Kidney (tissue), 22 donors: ENCODE results near the gene ALDH4A1. TPM values are rescaled to one million over a fixed set of nuclear protein-coding genes. Genes with fewer than 3 reads are reported as not detected.

Experiments used
- DNase-seq, 5 donors: peaks; one replicate each; pipeline ENCODE4 v3.0.0-alpha.2; 2013 to 2020
- FAIRE-seq: peaks from 2 replicates; lab custom pipeline; 2012; peaks lifted over from hg19 to GRCh38; lab: Jason Lieb, UNC
- H3K27ac ChIP-seq, 2 donors: one replicate each; pipeline ENCODE4 v1.7.0; 2013; ENCODE audit warnings: low read depth in 2 of 2, low read length in 2 of 2, inconsistent platforms in 1 of 2
- H3K27me3 ChIP-seq: one replicate; pipeline ENCODE4 v1.7.1; 2013; ENCODE audit warnings: low read length, inconsistent platforms; ENCODE audit not compliant: control insufficient read depth, insufficient read depth
- H3K36me3 ChIP-seq, 3 donors: one replicate each; pipeline versions ENCODE4 v1.7.0 to v1.7.1; 2013; ENCODE audit warnings: low read length in 3 of 3, control low read depth in 1 of 3, inconsistent platforms in 1 of 3; ENCODE audit not compliant: insufficient read depth in 3 of 3, control insufficient read depth in 2 of 3
- H3K4me1 ChIP-seq, 3 donors: one replicate each; pipeline versions ENCODE4 v1.7.0 to v1.7.1; 2013; ENCODE audit warnings: low read length in 3 of 3, inconsistent platforms in 1 of 3, low read depth in 1 of 3; ENCODE audit not compliant: control insufficient read depth in 2 of 3, insufficient read depth in 2 of 3
- H3K4me3 ChIP-seq, 3 donors: one replicate each; pipeline versions ENCODE4 v1.7.0 to v1.8.1; 2013; ENCODE audit warnings: low read length in 3 of 3, control low read depth in 1 of 3, inconsistent platforms in 1 of 3
- H3K9ac ChIP-seq, 3 donors: one replicate each; pipeline versions ENCODE4 v1.7.0 to v1.7.1; 2013; ENCODE audit warnings: low read length in 3 of 3, control low read depth in 1 of 3, inconsistent platforms in 1 of 3
- H3K9me3 ChIP-seq, 3 donors: one replicate each; pipeline versions ENCODE4 v1.7.0 to v1.7.1; 2013; ENCODE audit warnings: low read length in 3 of 3, control low read depth in 1 of 3, inconsistent platforms in 1 of 3; ENCODE audit not compliant: control insufficient read depth in 2 of 3, insufficient read depth in 1 of 3
- intact Hi-C: fragments of 100-400 bp; cut with DNase I; formaldehyde crosslinking; loops from one replicate; pipeline ENCODE4 v1.11.1; 2022
- long read RNA-seq, 10 donors: library from polyadenylated mRNA in 1 of 10; unstranded in 1 of 10; transcript quantifications; one replicate each; pipeline ENCODE4 v2.0.0 and lab custom pipeline, GENCODE V29; 2021 to 2026
- polyA plus RNA-seq: library from polyadenylated mRNA; stranded (reverse); fragments of 350-450 nt; fragmentation: Illumina TruSeq; extraction: RNeasy Lipid Tissue Mini Kit (QIAGEN cat#74804); gene quantifications from one replicate; pipeline ENCODE4 v1.2.3, GENCODE V29; 2014; ENCODE audit warnings: low read depth, low replicate concordance; ENCODE audit not compliant: insufficient read depth
- total RNA-seq: library from RNA; stranded (reverse); fragmentation: NEBNext Ultra II Directional; extraction: Animal tissue kit (Norgen Biotek cat#: 25700); gene quantifications from one replicate; pipeline ENCODE4 v1.2.1, GENCODE V29; 2021
- TF ChIP-seq, protein P1 (sequence below): IDR thresholded peaks from 3 replicates; pipeline ENCODE4 v1.5.1; 2012; ENCODE audit warnings: mild to moderate bottlenecking, moderate library complexity, borderline replicate concordance; ENCODE audit not compliant: insufficient read depth; ENCODE audit errors: extremely low read depth
- donor health status: control.
- donor health status: control.
- donor health status: control.
- donor health status: control.
- donor health status: control.
- donor health status: DM: yes; HTN: yes; CAD: no.
- donor health status: Normal renal cell carcinoma (clear cell type).

ALDH4A1 gene, protein sequence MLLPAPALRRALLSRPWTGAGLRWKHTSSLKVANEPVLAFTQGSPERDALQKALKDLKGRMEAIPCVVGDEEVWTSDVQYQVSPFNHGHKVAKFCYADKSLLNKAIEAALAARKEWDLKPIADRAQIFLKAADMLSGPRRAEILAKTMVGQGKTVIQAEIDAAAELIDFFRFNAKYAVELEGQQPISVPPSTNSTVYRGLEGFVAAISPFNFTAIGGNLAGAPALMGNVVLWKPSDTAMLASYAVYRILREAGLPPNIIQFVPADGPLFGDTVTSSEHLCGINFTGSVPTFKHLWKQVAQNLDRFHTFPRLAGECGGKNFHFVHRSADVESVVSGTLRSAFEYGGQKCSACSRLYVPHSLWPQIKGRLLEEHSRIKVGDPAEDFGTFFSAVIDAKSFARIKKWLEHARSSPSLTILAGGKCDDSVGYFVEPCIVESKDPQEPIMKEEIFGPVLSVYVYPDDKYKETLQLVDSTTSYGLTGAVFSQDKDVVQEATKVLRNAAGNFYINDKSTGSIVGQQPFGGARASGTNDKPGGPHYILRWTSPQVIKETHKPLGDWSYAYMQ
- total RNA-seq (49.3 TPM), polyA plus RNA-seq (352 TPM)
- long read RNA-seq, donor 1, transcript ALDH4A1-202 (15 exons, 3,363 nt) = major isoform, 5 of 6 reads
- long read RNA-seq, donor 1, partial matches to known transcripts = 0 of 6 reads
- long read RNA-seq, donor 1, other reads (novel, unspliced or antisense) = 0 of 6 reads
- long read RNA-seq, donor 2, transcript ALDH4A1-202 (15 exons, 3,363 nt) = major isoform, 12 of 106 reads
- long read RNA-seq, donor 2, partial matches to known transcripts = 93 of 106 reads
- long read RNA-seq, donor 2, other reads (novel, unspliced or antisense) = 0 of 106 reads
- long read RNA-seq, donor 3, transcript ALDH4A1-202 (15 exons, 3,363 nt) = major isoform, 7 of 12 reads
- long read RNA-seq, donor 3, partial matches to known transcripts = 5 of 12 reads
- long read RNA-seq, donor 3, other reads (novel, unspliced or antisense) = 0 of 12 reads
- long read RNA-seq, donor 4, transcript ALDH4A1-202 (15 exons, 3,363 nt) = major isoform, 13 of 14 reads
- long read RNA-seq, donor 4, partial matches to known transcripts = 0 of 14 reads
- long read RNA-seq, donor 4, other reads (novel, unspliced or antisense) = 0 of 14 reads
- long read RNA-seq, donor 5 = 0 reads
- long read RNA-seq, donor 6, partial matches to known transcripts = 0 of 3 reads
- long read RNA-seq, donor 6, other reads (novel, unspliced or antisense) = 0 of 3 reads
- long read RNA-seq, donor 7, transcript ALDH4A1-202 (15 exons, 3,363 nt) = major isoform, 14 of 91 reads
- long read RNA-seq, donor 7, partial matches to known transcripts = 28 of 91 reads
- long read RNA-seq, donor 7, other reads (novel, unspliced or antisense) = 48 of 91 reads
- long read RNA-seq, donor 8, transcript ALDH4A1-202 (15 exons, 3,363 nt) = major isoform, 7 of 13 reads
- long read RNA-seq, donor 8, partial matches to known transcripts = 6 of 13 reads
- long read RNA-seq, donor 8, other reads (novel, unspliced or antisense) = 0 of 13 reads
- long read RNA-seq, donor 9, partial matches to known transcripts = 0 of 2 reads
- long read RNA-seq, donor 9, other reads (novel, unspliced or antisense) = 0 of 2 reads
- long read RNA-seq, donor 10, transcript ALDH4A1-202 (15 exons, 3,363 nt) = major isoform, 12 of 22 reads
- long read RNA-seq, donor 10, partial matches to known transcripts = 10 of 22 reads
- long read RNA-seq, donor 10, other reads (novel, unspliced or antisense) = 0 of 22 reads

DNA sequence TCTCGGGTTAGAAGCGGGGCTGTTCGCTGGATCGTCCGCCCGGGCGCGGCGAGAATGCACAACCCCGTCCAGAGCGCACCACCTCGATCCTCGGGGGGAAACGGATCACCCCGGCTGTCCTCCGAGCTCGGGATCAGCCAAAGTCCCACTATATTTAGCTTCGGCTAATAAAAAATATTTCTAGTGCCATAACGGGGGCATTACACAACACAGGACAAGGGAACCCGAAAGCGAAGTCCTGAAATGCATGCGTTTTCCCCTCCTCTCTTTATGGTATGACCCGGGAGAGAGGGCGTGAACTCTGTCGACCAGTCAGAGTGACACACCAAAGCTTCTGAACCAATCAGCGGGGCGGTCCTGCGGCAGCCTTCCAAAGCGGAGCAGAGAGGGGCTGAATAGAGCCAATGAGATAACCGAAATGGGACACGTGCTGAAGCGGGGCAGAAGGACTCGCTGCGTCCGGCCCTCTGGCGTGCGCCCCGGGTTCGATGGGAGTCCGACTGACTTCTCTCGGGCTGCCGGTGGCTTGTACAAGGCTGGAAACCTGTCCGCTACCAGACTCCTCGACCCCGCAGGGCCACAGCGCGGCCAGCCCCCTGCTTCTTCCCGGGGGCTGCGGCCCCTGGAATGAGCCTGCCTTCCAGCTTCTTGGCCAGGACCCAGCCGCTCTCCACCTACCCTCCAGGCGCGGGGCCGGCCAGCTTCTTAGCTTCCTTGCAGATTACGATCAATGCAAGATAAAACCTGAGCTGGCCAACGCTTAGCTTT lies at the start of gene ALDH4A1:
TSS of gene ALDH4A1 (minus strand) at position 33 of the 768 bp plus-strand sequence. CDS start at position 1, 32 bp downstream.
- TF ChIP-seq, protein P1, sequence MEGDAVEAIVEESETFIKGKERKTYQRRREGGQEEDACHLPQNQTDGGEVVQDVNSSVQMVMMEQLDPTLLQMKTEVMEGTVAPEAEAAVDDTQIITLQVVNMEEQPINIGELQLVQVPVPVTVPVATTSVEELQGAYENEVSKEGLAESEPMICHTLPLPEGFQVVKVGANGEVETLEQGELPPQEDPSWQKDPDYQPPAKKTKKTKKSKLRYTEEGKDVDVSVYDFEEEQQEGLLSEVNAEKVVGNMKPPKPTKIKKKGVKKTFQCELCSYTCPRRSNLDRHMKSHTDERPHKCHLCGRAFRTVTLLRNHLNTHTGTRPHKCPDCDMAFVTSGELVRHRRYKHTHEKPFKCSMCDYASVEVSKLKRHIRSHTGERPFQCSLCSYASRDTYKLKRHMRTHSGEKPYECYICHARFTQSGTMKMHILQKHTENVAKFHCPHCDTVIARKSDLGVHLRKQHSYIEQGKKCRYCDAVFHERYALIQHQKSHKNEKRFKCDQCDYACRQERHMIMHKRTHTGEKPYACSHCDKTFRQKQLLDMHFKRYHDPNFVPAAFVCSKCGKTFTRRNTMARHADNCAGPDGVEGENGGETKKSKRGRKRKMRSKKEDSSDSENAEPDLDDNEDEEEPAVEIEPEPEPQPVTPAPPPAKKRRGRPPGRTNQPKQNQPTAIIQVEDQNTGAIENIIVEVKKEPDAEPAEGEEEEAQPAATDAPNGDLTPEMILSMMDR = peak; percentile 2
- peak; percentile 98 for FAIRE-seq
- intact Hi-C loops = no loop called here
- Histone ChIP-seq H3K9me3 (no peaks in the 10 kb centered on the region), H3K4me1 (peaks cover 3 to 13% (median 12%) of the 10 kb centered on the region in 3 donors), H3K27ac (peak within 1 kb of the TSS; percentile 82 to 96), H3K27me3 (no peaks in the 10 kb centered on the region), H3K36me3 (peaks cover 0 to 7% (median 0%) of the 10 kb centered on the region in 3 donors), H3K4me3 (peak within 1 kb of the TSS; percentile 66 to 86 (median 83)), H3K9ac (peak within 1 kb of the TSS; percentile 46 to 77 (median 49))
- peak; percentile 97 to 99 (median 99) for DNase-seq

DNA sequence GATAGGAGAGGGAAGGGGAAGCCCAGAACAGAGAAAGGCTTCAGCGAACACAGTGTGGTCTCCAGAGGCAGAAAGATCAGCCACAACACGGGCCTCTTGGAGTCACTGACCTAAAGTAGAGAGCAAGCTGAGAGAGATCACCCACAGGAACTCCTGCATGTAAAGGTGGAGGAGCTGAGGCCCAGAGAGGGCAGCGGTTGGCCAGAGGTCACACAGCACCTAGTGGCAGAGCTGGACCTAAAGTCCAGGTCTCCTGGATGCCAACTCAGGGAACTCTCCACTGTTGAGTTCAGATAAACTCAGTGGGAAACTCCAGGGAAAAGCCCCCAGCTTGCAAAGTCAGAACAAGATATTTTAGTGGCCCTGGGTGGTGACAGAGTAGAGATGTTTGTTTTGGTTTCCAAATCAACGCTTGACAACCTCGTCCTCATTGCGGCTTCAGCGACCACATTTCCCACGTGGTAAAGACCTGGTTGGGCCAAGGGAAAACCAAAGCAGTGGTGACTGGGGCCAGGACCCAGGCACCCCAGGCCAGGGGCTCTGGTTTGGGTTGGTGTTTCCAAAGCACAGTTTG lies 49.5 kb upstream of the ALDH4A1 start:
- Histone ChIP-seq H3K4me1 (peaks cover 5 to 50% (median 37%) of the 10 kb centered on the region in 3 donors), H3K27me3 (no peaks in the 10 kb centered on the region), H3K36me3 (no peaks in the 10 kb centered on the region), H3K9ac (peak overlapping the region in 1 of 3 donors; percentile 16), H3K27ac (peak overlapping the region; percentile 88 to 92), H3K4me3 (peak overlapping the region in 1 of 3 donors; percentile 21), H3K9me3 (no peaks in the 10 kb centered on the region)
- TF ChIP-seq, protein P1 = no peak
- FAIRE-seq (no peak), DNase-seq (peak in 1 of 5 donors; percentile 55)
- intact Hi-C loops = no loop called here
